ENCODE measurements around the gene ZNF709.
"Not testable (repeated sequence)": the region's sequence is repeated elsewhere in the genome, so short reads cannot be mapped to it uniquely, and the experiment has no call there.

The ZNF709 gene

DNA sequence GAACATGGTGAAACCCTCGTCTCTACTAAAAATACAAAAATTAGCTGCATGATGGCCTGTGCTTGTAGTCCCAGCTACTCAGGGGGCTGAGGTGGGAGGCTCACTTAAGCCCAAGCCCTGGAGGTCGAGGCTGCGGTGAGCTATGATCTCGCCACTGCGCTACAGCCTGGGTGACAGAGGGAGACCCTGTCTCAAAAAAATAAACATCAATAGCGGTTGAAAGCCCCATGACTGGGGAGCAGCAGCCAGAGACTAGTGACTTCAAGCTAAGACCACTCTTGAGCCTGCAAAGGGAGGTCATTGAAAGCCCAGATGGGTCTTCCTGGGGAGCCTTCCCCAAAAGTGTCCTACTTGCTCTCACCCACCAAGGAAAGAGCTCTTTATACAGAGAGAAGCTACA, 11.9 kb upstream of the ZNF709 start:
- CTCF ChIA-PET: interaction anchor here (1.1 to 3.3 kb wide), 4 partner anchors 9 to 57 kb away, joined by 3 to 25 read pairs (median 8); partner anchors contain the start of gene ZNF709
- WGBS (ENCODE audit: insufficient coverage): 94% methylated on average over 2 of the region's 6 CpGs
- POLR2A ChIA-PET: interaction anchor here (0.7 to 1.9 kb wide), 3 partner anchors 19 to 56 kb away, joined by 3 to 6 read pairs (median 6); partner anchors contain the start of gene ZNF443

DNA sequence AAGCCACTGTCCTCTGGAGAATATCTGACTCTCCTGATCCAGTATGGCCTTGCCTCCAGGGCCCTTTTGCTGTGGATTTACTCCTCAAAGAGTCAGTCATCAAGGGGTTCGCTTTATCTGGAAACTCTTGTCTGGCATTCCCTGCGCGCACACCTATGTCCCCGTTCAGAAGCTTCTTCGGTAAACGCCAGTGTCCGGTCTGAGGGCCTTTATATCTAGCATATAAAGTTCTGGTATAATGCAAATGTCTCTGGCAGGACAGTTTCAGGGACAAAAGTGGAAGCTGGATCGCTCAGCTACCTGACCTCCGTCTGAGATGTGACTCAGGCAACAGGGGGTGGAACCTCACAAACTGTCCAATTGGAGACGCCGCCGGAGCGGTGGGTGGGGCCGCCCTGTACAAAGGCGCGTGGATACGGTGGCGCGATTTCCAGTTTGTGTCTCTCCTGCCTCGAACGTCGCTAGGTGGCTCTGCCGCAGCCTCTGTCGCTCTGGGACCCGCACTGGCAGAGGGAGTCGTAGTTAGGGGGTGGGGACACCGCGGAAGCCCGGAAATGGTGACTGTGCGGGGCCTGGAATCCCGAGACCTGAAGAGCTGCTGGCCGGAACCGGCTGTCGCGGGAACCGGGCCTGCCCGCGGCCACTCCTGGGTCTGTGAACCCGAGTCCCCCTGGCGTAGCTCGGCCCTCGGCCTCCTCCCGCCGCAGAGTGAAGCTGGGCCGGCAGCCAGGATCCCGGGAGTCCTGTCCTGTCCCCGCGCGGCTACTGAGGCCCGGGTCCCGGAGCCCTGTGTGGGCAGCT, 10.6 kb upstream of the ZNF709 start:
- H3K9me3 ChIP-seq (ENCODE audit: control extremely low read depth in 1 of 5, control insufficient read depth in 4 of 5, insufficient read depth in 2 of 5, low read depth in 1 of 5, low read length in 4 of 5): peaks cover 0 to 2% (median 0%) of the 10 kb centered on the region in 5 experiments
- H3K36me3 ChIP-seq (ENCODE audit: control insufficient read depth in 4 of 4, insufficient read depth in 4 of 4, low read length in 3 of 4): no peaks in the 10 kb centered on the region
- peak; percentile 96 to 98 (median 98) for DNase-seq
- H3K27me3 ChIP-seq (replicated peaks in 2 of 5; ENCODE audit: control insufficient read depth in 4 of 5, insufficient read depth in 5 of 5, low read length in 4 of 5): no peaks in the 10 kb centered on the region
- ChIA-PET POLR2A (interaction anchor here (0.6 to 1.9 kb wide), 12 partner anchors 12 to 298 kb away, joined by 3 to 16 read pairs (median 4); partner anchors contain the start of genes FBXW9, ZNF44, ZNF442 and ZNF443), CTCF (interaction anchor here (0.6 to 3.3 kb wide), 12 partner anchors 10 to 301 kb away, joined by 3 to 25 read pairs (median 4); partner anchors contain the start of gene ZNF709)
- peaks cover 0 to 12% (median 10%) of the 10 kb centered on the region in 4 experiments for H3K4me1 ChIP-seq (ENCODE audit: control extremely low read depth in 1 of 4, control insufficient read depth in 4 of 4, insufficient read depth in 4 of 4, low read length in 3 of 4)
- peak overlapping the region; percentile 67 to 85 (median 78) for H3K4me3 ChIP-seq (ENCODE audit: control insufficient read depth in 1 of 7, extremely low read depth in 1 of 7, insufficient read depth in 4 of 7, low read depth in 2 of 7, low read length in 6 of 7)
- H3K27ac ChIP-seq (ENCODE audit: insufficient read depth in 1 of 2, low read depth in 1 of 2, low read length in 2 of 2, poor library complexity in 1 of 2, severe bottlenecking in 2 of 2): peak overlapping the region; percentile 76 to 80
- 0% methylated on average over 30 of the region's 51 CpGs for WGBS (ENCODE audit: insufficient coverage)

More for the DNA sequence above, 11.9 kb upstream of the ZNF709 start:
- no peak overlapping the region for H3K27ac ChIP-seq (ENCODE audit: insufficient read depth in 1 of 2, low read depth in 1 of 2, low read length in 2 of 2, poor library complexity in 1 of 2, severe bottlenecking in 2 of 2)
- H3K27me3 ChIP-seq (replicated peaks in 2 of 5; ENCODE audit: control insufficient read depth in 4 of 5, insufficient read depth in 5 of 5, low read length in 4 of 5): no peaks in the 10 kb centered on the region
- peaks cover 0 to 2% (median 0%) of the 10 kb centered on the region in 5 experiments for H3K9me3 ChIP-seq (ENCODE audit: control extremely low read depth in 1 of 5, control insufficient read depth in 4 of 5, insufficient read depth in 2 of 5, low read depth in 1 of 5, low read length in 4 of 5)
- DNase-seq: no peak
- peaks cover 0 to 12% (median 10%) of the 10 kb centered on the region in 4 experiments for H3K4me1 ChIP-seq (ENCODE audit: control extremely low read depth in 1 of 4, control insufficient read depth in 4 of 4, insufficient read depth in 4 of 4, low read length in 3 of 4)
- H3K4me3 ChIP-seq (ENCODE audit: control insufficient read depth in 1 of 7, extremely low read depth in 1 of 7, insufficient read depth in 4 of 7, low read depth in 2 of 7, low read length in 6 of 7): no peak overlapping the region
- H3K36me3 ChIP-seq (ENCODE audit: control insufficient read depth in 4 of 4, insufficient read depth in 4 of 4, low read length in 3 of 4): no peaks in the 10 kb centered on the region

DNA sequence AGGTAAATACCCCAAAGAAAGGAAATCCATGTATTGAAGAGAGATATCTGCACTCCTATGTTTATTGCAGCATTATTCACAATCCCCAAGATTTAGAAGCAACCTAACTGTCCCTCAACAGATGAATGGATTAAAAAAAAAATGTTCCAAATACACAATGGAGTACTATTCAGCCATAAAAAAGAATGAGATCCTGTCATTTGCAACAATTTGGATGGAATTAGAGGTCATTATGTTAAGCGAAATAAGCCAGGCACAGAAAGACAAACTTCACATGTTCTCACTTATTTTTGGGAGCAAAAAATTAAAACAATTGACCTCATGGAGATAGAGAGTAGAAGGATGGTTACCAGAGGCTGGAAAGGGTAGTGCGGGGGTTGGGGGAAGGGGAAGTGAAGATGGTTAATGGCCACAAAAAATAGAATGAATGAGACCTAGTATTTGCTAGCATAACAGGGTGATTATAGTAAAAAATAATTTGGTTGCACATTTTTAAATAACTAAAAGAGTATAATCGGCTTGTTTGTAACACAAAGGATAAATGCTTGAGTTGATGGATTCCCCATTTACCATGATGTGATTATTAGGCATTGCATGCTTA, 9.7 kb upstream of the ZNF709 start:
- Histone ChIP-seq H3K4me3 (ENCODE audit: control insufficient read depth in 1 of 7, extremely low read depth in 1 of 7, insufficient read depth in 4 of 7, low read depth in 2 of 7, low read length in 6 of 7) (peak overlapping the region in 4 of 7 experiments; percentile 72 to 85 (median 78)), H3K9me3 (ENCODE audit: control extremely low read depth in 1 of 5, control insufficient read depth in 4 of 5, insufficient read depth in 2 of 5, low read depth in 1 of 5, low read length in 4 of 5) (peaks cover 0 to 2% (median 0%) of the 10 kb centered on the region in 5 experiments), H3K27me3 (replicated peaks in 2 of 5; ENCODE audit: control insufficient read depth in 4 of 5, insufficient read depth in 5 of 5, low read length in 4 of 5) (no peaks in the 10 kb centered on the region), H3K36me3 (ENCODE audit: control insufficient read depth in 4 of 4, insufficient read depth in 4 of 4, low read length in 3 of 4) (no peaks in the 10 kb centered on the region), H3K27ac (ENCODE audit: insufficient read depth in 1 of 2, low read depth in 1 of 2, low read length in 2 of 2, poor library complexity in 1 of 2, severe bottlenecking in 2 of 2) (peak overlapping the region; percentile 44 to 80), H3K4me1 (ENCODE audit: control extremely low read depth in 1 of 4, control insufficient read depth in 4 of 4, insufficient read depth in 4 of 4, low read length in 3 of 4) (peaks cover 0 to 12% (median 10%) of the 10 kb centered on the region in 4 experiments)
- CTCF ChIA-PET: interaction anchor here (0.6 to 3.3 kb wide), 7 partner anchors 11 to 59 kb away, joined by 3 to 25 read pairs (median 5); partner anchors contain the start of gene ZNF709
- peak in 2 of 3 donors; percentile 40 for DNase-seq
- 100% methylated on average over 1 of the region's 3 CpGs for WGBS (ENCODE audit: insufficient coverage)
- POLR2A ChIA-PET: interaction anchor here (0.6 to 1.9 kb wide), 5 partner anchors 11 to 299 kb away, joined by 3 to 16 read pairs (median 3); partner anchors contain the start of genes ZNF443 and ZNF709

DNA sequence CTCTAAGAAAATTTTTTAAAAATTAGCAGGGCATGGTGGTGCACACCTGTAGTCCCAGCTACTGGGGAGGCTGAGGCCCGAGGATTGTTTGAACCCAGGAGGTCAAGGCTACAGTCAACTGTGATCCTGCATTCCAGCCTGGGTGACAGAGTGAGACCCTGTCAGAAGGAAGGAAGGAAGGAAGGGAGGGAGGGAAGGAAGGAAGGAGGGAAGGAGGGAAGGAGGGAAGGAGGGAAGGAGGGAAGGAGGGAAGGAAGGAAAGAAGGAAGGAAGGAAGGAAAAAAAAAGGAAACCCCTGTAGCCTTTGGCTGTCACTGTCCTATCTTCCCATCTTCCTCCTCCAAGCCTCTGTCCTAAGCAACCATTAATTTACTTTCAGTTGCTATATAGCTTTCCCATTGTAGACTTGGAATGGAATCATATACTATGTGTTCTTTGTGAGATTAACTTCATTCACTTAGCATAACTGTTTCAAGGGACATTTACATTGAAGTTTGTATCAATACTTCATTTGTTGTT, 1.7 kb upstream of the ZNF709 start:
- peaks cover 10 to 38% (median 33%) of the 10 kb centered on the region in 4 experiments for H3K4me1 ChIP-seq (ENCODE audit: control extremely low read depth in 1 of 4, control insufficient read depth in 4 of 4, insufficient read depth in 4 of 4, low read length in 3 of 4)
- POLR2A ChIA-PET; H3K27me3 ChIP-seq (replicated peaks in 2 of 5; ENCODE audit: control insufficient read depth in 4 of 5, insufficient read depth in 5 of 5, low read length in 4 of 5); CTCF ChIA-PET; DNase-seq; H3K4me3 ChIP-seq (ENCODE audit: control insufficient read depth in 1 of 7, extremely low read depth in 1 of 7, insufficient read depth in 4 of 7, low read depth in 2 of 7, low read length in 6 of 7); H3K27ac ChIP-seq (ENCODE audit: insufficient read depth in 1 of 2, low read depth in 1 of 2, low read length in 2 of 2, poor library complexity in 1 of 2, severe bottlenecking in 2 of 2); H3K9me3 ChIP-seq (ENCODE audit: control extremely low read depth in 1 of 5, control insufficient read depth in 4 of 5, insufficient read depth in 2 of 5, low read depth in 1 of 5, low read length in 4 of 5); H3K36me3 ChIP-seq (ENCODE audit: control insufficient read depth in 4 of 4, insufficient read depth in 4 of 4, low read length in 3 of 4): not testable (repeated sequence)
- WGBS (ENCODE audit: insufficient coverage): no CpG with 5 or more reads among the region's 1 CpG

DNA sequence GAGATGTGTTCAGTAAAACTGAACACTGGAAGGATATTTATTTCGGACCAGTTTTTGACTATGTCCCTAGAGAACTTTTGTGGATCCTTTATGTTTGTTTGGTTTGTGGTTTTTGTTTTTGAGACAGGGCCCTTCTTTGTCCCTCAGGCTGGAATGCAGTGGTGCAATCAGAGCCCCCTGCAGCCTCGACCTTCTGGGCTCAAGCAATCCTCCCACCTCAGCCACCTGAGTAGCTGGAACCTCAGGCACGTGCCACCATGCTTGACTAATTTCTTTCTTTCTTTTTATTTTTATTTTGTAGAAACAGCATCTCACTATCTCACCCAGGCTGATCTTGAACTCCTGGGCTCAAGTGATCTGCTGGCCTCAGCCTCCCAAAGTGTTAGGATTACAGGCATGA, 955 bp upstream of the ZNF709 start:
- Histone ChIP-seq H3K4me3 (ENCODE audit: control insufficient read depth in 1 of 7, extremely low read depth in 1 of 7, insufficient read depth in 4 of 7, low read depth in 2 of 7, low read length in 6 of 7) (peak overlapping the region in 3 of 7 experiments; percentile 83 to 92 (median 87)), H3K4me1 (ENCODE audit: control extremely low read depth in 1 of 4, control insufficient read depth in 4 of 4, insufficient read depth in 4 of 4, low read length in 3 of 4) (peaks cover 10 to 45% (median 34%) of the 10 kb centered on the region in 4 experiments), H3K9me3 (ENCODE audit: control extremely low read depth in 1 of 5, control insufficient read depth in 4 of 5, insufficient read depth in 2 of 5, low read depth in 1 of 5, low read length in 4 of 5) (no peaks in the 10 kb centered on the region), H3K36me3 (ENCODE audit: control insufficient read depth in 4 of 4, insufficient read depth in 4 of 4, low read length in 3 of 4) (no peaks in the 10 kb centered on the region), H3K27ac (ENCODE audit: insufficient read depth in 1 of 2, low read depth in 1 of 2, low read length in 2 of 2, poor library complexity in 1 of 2, severe bottlenecking in 2 of 2) (no peak overlapping the region), H3K27me3 (replicated peaks in 2 of 5; ENCODE audit: control insufficient read depth in 4 of 5, insufficient read depth in 5 of 5, low read length in 4 of 5) (no peaks in the 10 kb centered on the region)
- ChIA-PET CTCF (no interaction called here), POLR2A (no interaction called here)
- no peak for DNase-seq
- WGBS (ENCODE audit: insufficient coverage): no CpG with 5 or more reads among the region's 3 CpGs

DNA sequence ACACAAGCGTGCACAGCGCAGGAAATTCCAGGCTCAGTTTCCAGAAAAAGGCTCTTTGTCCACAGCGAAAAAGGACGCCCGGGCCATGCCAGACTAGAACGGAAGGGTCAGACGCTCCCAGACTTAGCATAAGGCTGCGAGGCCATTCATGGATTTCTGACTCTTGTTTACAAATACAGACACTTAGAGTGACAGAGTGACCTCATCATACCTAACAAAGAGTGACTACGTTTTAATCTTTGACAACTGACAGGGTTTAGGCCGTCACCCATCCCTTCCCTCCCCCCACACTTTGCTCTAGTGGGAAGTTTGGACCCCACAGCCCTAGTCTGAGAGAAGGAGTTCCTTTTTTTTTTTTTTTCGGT, 418 bp upstream of the ZNF709 start:
- peak; percentile 25 to 74 (median 73) for DNase-seq
- H3K27ac ChIP-seq (ENCODE audit: insufficient read depth in 1 of 2, low read depth in 1 of 2, low read length in 2 of 2, poor library complexity in 1 of 2, severe bottlenecking in 2 of 2): peak overlapping the region; percentile 70 to 86
- no peaks in the 10 kb centered on the region for H3K27me3 ChIP-seq (replicated peaks in 2 of 5; ENCODE audit: control insufficient read depth in 4 of 5, insufficient read depth in 5 of 5, low read length in 4 of 5)
- peaks cover 10 to 45% (median 34%) of the 10 kb centered on the region in 4 experiments for H3K4me1 ChIP-seq (ENCODE audit: control extremely low read depth in 1 of 4, control insufficient read depth in 4 of 4, insufficient read depth in 4 of 4, low read length in 3 of 4)
- H3K4me3 ChIP-seq (ENCODE audit: control insufficient read depth in 1 of 7, extremely low read depth in 1 of 7, insufficient read depth in 4 of 7, low read depth in 2 of 7, low read length in 6 of 7): peak overlapping the region; percentile 71 to 93 (median 87)
- 0% methylated on average over 5 of the region's 11 CpGs for WGBS (ENCODE audit: insufficient coverage)
- POLR2A ChIA-PET: interaction anchor here (0.9 to 3.7 kb wide), 2 partner anchors 10 to 24 kb away, joined by 3 to 16 read pairs; no protein-coding TSS in a partner anchor
- CTCF ChIA-PET: no interaction called here
- H3K36me3 ChIP-seq (ENCODE audit: control insufficient read depth in 4 of 4, insufficient read depth in 4 of 4, low read length in 3 of 4): no peaks in the 10 kb centered on the region
- H3K9me3 ChIP-seq (ENCODE audit: control extremely low read depth in 1 of 5, control insufficient read depth in 4 of 5, insufficient read depth in 2 of 5, low read depth in 1 of 5, low read length in 4 of 5): no peaks in the 10 kb centered on the region
